NCI-H2171 (cell line): Measurements from ENCODE around the gene IFNAR1.
"Not testable (repeated sequence)": the region's sequence is repeated elsewhere in the genome, so short reads cannot be mapped to it uniquely, and the experiment has no call there.

Source experiments
- DNase-seq: peaks from one replicate; lab custom pipeline; 2025; lab: John Stamatoyannopoulos, UW

Gene IFNAR1

DNA sequence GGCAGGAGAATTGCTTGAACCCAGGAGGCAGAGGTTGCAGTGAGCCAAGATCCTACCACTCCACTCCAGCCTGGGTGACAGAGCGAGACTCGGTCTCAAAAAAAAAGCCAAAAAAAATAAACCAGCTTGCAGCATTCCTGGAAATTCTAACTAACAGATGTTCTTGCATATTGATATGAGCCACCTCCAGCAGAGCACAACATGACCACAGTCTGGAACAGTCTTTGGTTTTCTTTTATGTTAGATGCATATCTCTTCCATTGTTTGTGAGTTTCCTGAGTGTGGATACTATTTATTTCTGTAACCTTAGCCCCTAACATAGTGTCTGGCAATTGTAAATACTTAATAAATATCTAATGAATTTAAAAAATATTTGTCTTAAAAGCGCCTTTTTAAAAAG lies 23.9 kb downstream of the IFNAR1 start:
- peak; percentile 58 for DNase-seq

GRCh38 chr21:33350676-33351075 lies 25.9 kb downstream of the IFNAR1 start:
- DNase-seq, result no peak

GRCh38 chr21:33355355-33355754 lies 30.6 kb downstream of the IFNAR1 start:
- no peak for DNase-seq

DNA sequence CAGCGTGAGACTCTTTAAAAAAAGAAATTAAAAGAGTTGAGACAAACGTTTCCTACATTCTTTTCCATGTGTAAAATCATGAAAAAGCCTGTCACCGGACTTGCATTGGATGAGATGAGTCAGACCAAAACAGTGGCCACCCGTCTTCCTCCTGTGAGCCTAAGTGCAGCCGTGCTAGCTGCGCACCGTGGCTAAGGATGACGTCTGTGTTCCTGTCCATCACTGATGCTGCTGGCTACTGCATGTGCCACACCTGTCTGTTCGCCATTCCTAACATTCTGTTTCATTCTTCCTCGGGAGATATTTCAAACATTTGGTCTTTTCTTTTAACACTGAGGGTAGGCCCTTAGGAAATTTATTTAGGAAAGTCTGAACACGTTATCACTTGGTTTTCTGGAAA lies 31.2 kb downstream of the IFNAR1 start:
- DNase-seq, result no peak

DNA sequence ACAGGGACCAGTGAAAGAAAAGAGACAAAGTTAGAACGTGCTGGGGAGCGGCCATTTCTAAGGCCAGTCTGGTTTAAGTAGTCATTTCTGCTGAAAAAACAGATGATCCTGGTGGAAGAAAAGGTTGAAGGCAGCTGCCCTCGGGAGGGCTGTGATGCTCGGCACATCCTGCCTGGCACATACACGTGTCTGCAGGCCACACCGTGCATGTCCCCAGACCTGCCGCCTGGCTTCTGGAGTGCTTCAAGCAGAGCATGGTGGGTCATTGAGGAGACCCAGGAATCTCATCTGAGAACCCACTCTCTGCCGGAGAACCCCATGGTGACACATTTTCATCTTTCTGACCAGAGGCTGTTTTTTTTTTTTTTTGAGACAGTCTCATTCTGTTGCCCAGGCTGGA lies 32.4 kb downstream of the IFNAR1 start:
- no peak for DNase-seq

- DNase-seq, result no peak
These were observed 34.7 kb downstream of the IFNAR1 start for GRCh38 chr21:33359446-33359845.

- no peak for DNase-seq
These were observed 35.5 kb downstream of the IFNAR1 start for GRCh38 chr21:33360281-33360680.

GRCh38 chr21:33360881-33361602 lies 36.3 kb downstream of the IFNAR1 start:
- peak; percentile 45 for DNase-seq

DNA sequence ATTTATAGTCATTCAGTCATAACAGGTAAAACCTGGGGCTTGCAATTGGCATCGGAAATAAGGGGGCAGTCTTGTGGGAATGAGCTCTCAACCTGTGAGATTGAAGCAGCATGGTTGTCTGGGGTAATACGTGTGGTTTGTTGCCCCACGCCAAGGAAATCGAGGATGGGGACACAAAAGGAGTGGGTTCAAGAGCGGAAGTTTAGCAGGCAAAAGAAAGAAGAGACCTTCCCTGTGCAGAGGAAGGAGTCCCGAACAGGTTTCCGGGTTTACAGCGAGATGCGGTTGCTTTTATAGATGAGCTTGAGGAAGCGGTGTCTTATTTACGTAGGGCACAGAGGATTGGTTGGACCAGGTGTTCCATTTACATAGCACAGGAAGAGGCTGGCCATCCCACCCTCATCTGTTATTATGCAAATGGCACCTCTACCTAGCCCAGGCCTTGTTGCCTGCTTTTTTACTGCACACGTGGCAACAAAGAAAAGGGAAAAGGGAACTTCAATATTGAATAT lies 37.3 kb downstream of the IFNAR1 start:
- no peak for DNase-seq

DNA sequence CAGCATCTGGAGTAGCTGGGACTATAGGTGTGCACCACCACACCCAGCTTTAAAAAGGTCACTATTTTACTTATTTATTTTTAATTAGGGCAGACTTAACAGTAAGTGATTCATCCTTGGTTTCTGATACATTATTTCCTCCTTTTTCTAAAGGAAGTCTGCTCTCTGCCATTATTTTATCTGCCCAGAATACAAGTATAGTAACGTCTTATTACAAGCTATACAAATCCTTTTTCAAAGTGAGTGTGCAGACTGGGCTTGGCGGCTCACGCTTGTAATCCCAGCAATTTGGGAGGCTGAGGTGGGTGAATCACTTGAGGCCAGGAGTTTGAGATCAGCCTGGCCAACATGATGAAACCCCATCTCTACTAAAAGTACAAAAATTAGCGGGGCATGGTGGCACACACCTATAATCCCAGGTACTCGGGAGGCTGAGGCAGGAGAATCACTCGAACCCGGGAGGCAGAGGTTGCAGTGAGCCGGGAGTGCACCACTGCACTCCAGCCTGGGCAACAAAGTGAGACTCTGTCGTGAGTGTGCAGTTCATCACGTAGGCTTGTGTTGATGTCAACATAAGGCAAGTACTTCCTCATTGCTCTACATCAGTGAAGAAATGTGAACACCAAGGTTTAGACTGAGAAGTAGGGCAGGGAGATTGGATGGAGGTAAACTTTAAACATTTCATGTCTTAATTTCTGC lies 39.3 kb downstream of the IFNAR1 start:
- not testable (repeated sequence) for DNase-seq

- no peak for DNase-seq
These were observed 40.1 kb downstream of the IFNAR1 start for GRCh38 chr21:33364830-33365229.

DNA sequence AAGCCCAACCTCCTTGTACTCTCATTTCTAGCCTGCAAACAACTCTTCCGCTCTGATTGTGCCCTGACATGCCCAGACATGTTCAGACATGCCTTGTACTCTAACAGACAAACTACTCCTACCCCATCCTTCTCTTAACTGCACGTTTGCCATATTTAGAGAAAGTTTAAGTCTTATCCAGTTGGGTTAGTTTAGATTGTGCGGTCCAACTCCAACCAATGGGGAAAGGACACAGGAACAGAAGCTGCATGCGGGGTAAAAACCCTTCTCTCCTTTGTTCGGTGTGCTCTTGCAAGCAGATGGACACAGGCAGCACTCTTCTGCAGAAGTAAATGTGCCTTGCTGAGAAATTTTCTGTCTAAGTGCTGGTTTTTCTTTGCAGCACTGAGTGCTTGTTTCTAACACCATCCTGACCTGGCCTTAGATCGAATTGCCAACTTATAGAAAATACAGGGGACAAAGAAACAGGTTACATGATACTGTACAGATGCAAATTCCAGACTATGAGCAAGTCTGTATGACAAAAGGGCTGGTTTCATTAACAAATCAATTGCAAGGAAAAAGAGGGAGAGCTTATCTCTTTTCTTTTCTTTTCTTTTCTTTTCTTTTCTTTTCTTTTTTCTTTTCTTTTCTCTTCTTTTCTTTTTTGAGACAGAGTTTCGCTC lies 42.7 kb downstream of the IFNAR1 start:
- no peak for DNase-seq

- DNase-seq, result no peak
These were observed 43.4 kb downstream of the IFNAR1 start for GRCh38 chr21:33368124-33368523.

DNA sequence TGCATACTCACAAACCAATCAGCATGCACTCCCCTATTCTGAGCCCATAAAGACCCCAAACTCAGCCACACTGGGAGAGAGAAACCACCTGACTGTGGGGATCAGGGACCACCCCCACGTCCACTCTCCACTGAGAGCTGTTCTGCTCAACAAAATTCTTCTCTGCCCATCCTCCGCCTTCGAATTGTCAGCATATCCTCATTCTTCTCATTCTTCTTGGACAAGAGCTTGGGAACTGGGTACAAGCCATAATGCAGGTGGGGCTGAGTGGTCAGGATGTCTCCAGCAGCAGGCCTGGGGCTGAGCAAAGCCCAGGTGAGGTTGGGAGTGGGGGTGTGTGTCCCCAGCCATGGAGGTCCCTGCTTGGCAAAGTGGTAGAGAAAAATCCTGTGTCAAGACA lies 43.8 kb downstream of the IFNAR1 start:
- DNase-seq, result no peak

DNA sequence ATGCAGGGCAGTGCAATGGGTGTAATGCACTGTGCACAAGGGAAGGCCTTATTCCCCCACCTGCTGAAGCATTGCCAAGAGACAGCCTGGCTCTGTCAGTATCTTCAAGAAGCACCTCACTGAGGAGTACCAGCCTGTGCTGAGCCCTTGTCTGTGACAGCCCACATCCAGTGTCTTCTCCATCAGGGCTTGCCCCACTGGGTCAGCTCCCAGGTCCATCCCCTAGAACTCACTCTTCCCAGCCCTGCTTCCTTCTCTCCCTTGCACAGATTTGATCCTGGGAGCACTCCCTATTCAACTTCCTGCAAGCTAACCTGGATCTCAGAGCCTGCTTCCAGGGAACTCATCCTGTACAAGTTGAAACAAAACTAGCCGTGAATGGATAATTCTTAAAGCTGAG lies 44.8 kb downstream of the IFNAR1 start:
- no peak for DNase-seq

DNA sequence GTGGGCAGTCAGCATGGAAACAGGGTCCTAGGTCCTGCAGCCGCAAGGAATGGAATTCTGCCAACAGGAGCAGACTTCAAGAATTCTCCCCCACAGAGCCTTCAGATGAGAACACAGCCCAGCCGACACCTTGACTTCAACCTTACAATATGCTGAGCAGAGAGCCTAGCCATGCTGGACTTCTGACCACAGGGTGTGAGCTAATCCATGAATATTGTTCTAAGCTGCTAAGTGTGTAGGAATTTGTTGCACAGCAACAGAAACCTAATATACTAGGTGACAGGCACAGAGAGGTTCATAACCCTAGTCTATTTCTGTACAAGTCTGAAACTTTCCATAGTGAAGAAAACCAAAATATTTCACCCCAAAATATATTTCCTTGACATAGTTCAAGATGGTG lies 45.5 kb downstream of the IFNAR1 start:
- DNase-seq, result no peak

DNA sequence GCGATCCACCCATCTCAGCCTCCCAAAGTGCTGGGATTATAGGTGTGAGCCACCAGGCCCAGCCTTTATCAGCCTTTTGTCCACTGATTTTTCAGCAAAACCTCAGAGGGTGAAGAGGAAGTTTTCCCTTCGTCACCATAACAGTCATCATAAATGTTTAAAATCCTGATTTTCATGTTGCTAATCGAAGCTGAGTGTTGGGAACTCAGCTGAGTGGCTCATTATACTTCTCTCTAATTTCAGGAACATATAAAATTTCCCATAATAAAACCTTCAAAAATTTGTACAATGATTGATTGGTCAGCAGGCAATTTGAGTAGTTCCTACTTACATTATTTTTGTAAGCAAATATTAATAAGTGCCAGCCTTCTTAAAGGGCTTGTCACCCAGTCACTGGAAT lies 46.6 kb downstream of the IFNAR1 start:
- no peak for DNase-seq

GRCh38 chr21:33372582-33372981 lies 47.8 kb downstream of the IFNAR1 start:
- no peak for DNase-seq

DNA sequence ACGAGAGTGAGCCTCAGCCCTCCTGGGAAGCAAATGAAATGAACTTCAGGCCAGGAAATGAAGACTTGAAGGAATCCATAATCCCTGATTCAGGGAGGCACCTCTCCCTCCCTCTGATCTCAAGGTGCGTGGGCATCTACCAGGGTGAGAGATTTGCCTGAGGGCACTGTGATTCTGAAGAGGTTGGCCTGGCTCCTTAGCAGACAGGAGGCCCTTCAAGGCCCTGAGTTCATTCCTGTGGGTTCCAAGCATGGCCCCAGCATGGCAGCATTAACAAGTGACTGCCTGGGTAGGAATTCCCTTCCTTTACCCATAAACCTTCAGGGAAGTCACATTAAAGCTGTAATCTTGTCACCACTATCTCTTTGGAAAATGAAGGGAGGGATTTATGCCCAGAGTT lies 48.7 kb downstream of the IFNAR1 start:
- no peak for DNase-seq

- no peak for DNase-seq
These were observed 49.3 kb downstream of the IFNAR1 start for GRCh38 chr21:33374080-33374449.

DNA sequence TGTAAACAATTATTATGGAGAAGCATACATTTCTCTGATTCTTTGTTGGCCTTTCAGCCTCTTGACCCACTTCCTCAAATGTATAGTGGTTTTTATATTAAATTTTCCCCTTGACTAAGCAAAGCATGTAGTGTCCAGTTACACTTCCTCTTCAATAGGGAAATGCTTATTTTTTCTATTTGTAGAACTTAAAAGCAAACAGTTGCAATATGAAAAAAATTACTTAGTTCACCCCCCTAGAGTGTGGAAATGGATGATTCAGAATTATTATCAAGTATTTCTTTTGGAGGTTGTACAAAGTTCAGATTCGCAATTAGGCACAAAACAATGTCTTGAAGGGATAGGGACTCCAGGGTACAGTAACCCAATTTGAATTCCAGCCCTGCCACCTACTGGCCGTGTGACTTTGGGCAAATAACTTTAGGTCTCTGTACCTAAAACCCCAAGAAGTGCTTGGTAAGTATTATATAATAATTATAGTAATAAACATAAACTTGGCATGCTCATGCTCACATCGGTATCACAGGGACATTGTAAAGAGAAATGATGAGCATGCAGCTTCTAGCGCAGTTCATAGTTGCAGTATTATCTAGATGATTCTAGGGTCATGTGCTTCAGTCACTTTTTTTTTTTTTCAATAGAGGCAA lies 49.8 kb downstream of the IFNAR1 start:
- DNase-seq, result peak; percentile 17

- DNase-seq, result no peak
These were observed 50.4 kb downstream of the IFNAR1 start for GRCh38 chr21:33375101-33375644.
